ENCODE measurements around the gene ZNF180.
"Not testable (repeated sequence)": the region's sequence is repeated elsewhere in the genome, so short reads cannot be mapped to it uniquely, and the experiment has no call there.

Gene ZNF180

GRCh38 chr19:44499559-44499958, 763 bp downstream of the ZNF180 start:
- H3K4me3 ChIP-seq (ENCODE audit: low read length in 2 of 2): peak overlapping the region; percentile 74 to 99
- peak overlapping the region; percentile 76 to 81 for H3K9ac ChIP-seq (ENCODE audit: low read depth in 1 of 2, low read length in 2 of 2)
- peaks cover 19 to 30% of the 10 kb centered on the region in 2 donors for H3K36me3 ChIP-seq (ENCODE audit: control insufficient read depth in 2 of 2, insufficient read depth in 2 of 2, low read length in 2 of 2)
- peaks cover 17 to 38% of the 10 kb centered on the region in 2 donors for H3K9me3 ChIP-seq (ENCODE audit: control insufficient read depth in 2 of 2, low read length in 2 of 2)
- H3K27me3 ChIP-seq (ENCODE audit: control insufficient read depth in 2 of 2, insufficient read depth in 2 of 2, low read length in 2 of 2): no peaks in the 10 kb centered on the region
- peak overlapping the region in 1 of 2 donors; percentile 94 for H3K27ac ChIP-seq (ENCODE audit: low read depth in 2 of 2, low read length in 2 of 2)
- H3K4me1 ChIP-seq (ENCODE audit: control insufficient read depth in 2 of 2, insufficient read depth in 2 of 2, low read length in 2 of 2): peaks cover 7 to 10% of the 10 kb centered on the region in 2 donors

- no peak overlapping the region for H3K27ac ChIP-seq (ENCODE audit: low read depth in 2 of 2, low read length in 2 of 2)
- peaks cover 19 to 36% of the 10 kb centered on the region in 2 donors for H3K36me3 ChIP-seq (ENCODE audit: control insufficient read depth in 2 of 2, insufficient read depth in 2 of 2, low read length in 2 of 2)
- H3K27me3 ChIP-seq (ENCODE audit: control insufficient read depth in 2 of 2, insufficient read depth in 2 of 2, low read length in 2 of 2): no peaks in the 10 kb centered on the region
- no peak overlapping the region for H3K9ac ChIP-seq (ENCODE audit: low read depth in 1 of 2, low read length in 2 of 2)
- peaks cover 7 to 10% of the 10 kb centered on the region in 2 donors for H3K4me1 ChIP-seq (ENCODE audit: control insufficient read depth in 2 of 2, insufficient read depth in 2 of 2, low read length in 2 of 2)
- H3K4me3 ChIP-seq (ENCODE audit: low read length in 2 of 2): peak overlapping the region; percentile 74 to 99
- H3K9me3 ChIP-seq (ENCODE audit: control insufficient read depth in 2 of 2, low read length in 2 of 2): peaks cover 20 to 42% of the 10 kb centered on the region in 2 donors
Observed at GRCh38 chr19:44498988-44499387, 1.3 kb downstream of the ZNF180 start.

GRCh38 chr19:44496711-44497110, 3.6 kb downstream of the ZNF180 start:
- no peaks in the 10 kb centered on the region for H3K27me3 ChIP-seq (ENCODE audit: control insufficient read depth in 2 of 2, insufficient read depth in 2 of 2, low read length in 2 of 2)
- H3K27ac ChIP-seq (ENCODE audit: low read depth in 2 of 2, low read length in 2 of 2): no peak overlapping the region
- H3K36me3 ChIP-seq (ENCODE audit: control insufficient read depth in 2 of 2, insufficient read depth in 2 of 2, low read length in 2 of 2): peaks cover 39 to 58% of the 10 kb centered on the region in 2 donors
- no peak overlapping the region for H3K4me3 ChIP-seq (ENCODE audit: low read length in 2 of 2)
- H3K9me3 ChIP-seq (ENCODE audit: control insufficient read depth in 2 of 2, low read length in 2 of 2): peaks cover 40 to 64% of the 10 kb centered on the region in 2 donors
- H3K4me1 ChIP-seq (ENCODE audit: control insufficient read depth in 2 of 2, insufficient read depth in 2 of 2, low read length in 2 of 2): peaks cover 7 to 10% of the 10 kb centered on the region in 2 donors
- H3K9ac ChIP-seq (ENCODE audit: low read depth in 1 of 2, low read length in 2 of 2): no peak overlapping the region

DNA sequence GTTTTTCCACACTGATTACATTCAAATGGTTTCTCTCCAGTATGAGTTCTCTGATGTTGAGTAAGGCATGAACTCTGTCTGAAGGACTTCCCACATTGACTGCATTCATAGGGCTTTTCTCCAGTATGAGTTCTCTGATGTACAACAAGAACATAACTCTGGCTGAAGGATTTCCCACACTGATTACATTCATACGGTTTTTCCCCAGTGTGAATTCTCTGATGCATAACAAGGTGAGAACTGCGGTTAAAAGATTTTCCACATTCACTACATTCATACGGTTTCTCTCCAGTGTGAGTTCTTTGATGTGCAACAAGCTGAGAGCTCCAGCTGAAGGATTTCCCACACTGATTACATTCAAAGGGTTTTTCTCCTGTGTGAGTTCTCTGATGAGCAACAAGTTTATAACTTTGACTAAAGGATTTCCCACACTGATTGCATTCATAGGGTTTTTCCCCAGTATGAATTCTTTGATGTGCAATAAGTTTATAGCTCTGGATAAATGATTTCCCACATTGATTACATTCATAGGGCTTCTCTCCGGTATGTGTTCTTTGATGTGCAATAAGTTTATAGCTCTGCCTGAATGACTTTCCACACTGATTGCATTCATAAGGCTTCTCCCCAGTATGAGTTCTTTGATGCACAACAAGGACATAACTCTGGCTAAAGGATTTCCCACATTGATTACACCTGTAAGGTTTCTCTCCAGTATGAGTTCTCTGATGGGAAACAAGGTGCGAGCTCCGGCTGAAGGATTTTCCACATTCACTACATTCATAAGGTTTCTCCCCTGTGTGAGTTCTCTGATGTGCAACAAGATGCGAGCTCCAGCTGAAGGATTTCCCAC, 23.5 kb downstream of the ZNF180 start:
- Histone ChIP-seq H3K4me3 (ENCODE audit: low read length in 2 of 2) (peak overlapping the region; percentile 16 to 22), H3K27me3 (ENCODE audit: control insufficient read depth in 2 of 2, insufficient read depth in 2 of 2, low read length in 2 of 2) (no peaks in the 10 kb centered on the region), H3K36me3 (ENCODE audit: control insufficient read depth in 2 of 2, insufficient read depth in 2 of 2, low read length in 2 of 2) (peaks cover 50 to 52% of the 10 kb centered on the region in 2 donors), H3K9ac (ENCODE audit: low read depth in 1 of 2, low read length in 2 of 2) (no peak overlapping the region), H3K27ac (ENCODE audit: low read depth in 2 of 2, low read length in 2 of 2) (no peak overlapping the region), H3K4me1 (ENCODE audit: control insufficient read depth in 2 of 2, insufficient read depth in 2 of 2, low read length in 2 of 2) (no peaks in the 10 kb centered on the region), H3K9me3 (ENCODE audit: control insufficient read depth in 2 of 2, low read length in 2 of 2) (peaks cover 91 to 92% of the 10 kb centered on the region in 2 donors)

DNA sequence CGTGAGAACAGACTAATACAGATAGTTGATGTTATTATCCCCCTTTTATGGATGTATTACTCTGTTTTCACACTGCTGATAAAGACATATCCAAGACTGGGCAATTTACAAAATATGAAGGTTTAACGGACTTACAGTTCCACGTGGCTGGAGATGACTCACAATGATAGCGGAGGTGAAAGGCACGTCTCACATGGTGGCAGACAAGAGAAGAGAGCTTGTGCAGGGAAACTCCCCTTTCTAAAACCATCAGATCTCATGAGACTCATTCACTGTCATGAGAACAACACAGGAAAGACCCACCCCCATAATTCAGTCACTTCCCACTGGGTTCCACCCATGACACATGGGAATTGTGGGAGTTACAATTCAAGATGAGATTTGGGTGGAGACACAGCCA, 31.6 kb downstream of the ZNF180 start:
- not testable (repeated sequence) for H3K36me3 ChIP-seq (ENCODE audit: control insufficient read depth in 2 of 2, insufficient read depth in 2 of 2, low read length in 2 of 2); H3K4me1 ChIP-seq (ENCODE audit: control insufficient read depth in 2 of 2, insufficient read depth in 2 of 2, low read length in 2 of 2); H3K27ac ChIP-seq (ENCODE audit: low read depth in 2 of 2, low read length in 2 of 2); H3K27me3 ChIP-seq (ENCODE audit: control insufficient read depth in 2 of 2, insufficient read depth in 2 of 2, low read length in 2 of 2); H3K9ac ChIP-seq (ENCODE audit: low read depth in 1 of 2, low read length in 2 of 2); H3K4me3 ChIP-seq (ENCODE audit: low read length in 2 of 2)
- peaks cover 29% of the 10 kb centered on the region in 2 donors for H3K9me3 ChIP-seq (ENCODE audit: control insufficient read depth in 2 of 2, low read length in 2 of 2)

- not testable (repeated sequence) for H3K27me3 ChIP-seq (ENCODE audit: control insufficient read depth in 2 of 2, insufficient read depth in 2 of 2, low read length in 2 of 2); H3K4me1 ChIP-seq (ENCODE audit: control insufficient read depth in 2 of 2, insufficient read depth in 2 of 2, low read length in 2 of 2); H3K9ac ChIP-seq (ENCODE audit: low read depth in 1 of 2, low read length in 2 of 2); H3K9me3 ChIP-seq (ENCODE audit: control insufficient read depth in 2 of 2, low read length in 2 of 2); H3K36me3 ChIP-seq (ENCODE audit: control insufficient read depth in 2 of 2, insufficient read depth in 2 of 2, low read length in 2 of 2); H3K4me3 ChIP-seq (ENCODE audit: low read length in 2 of 2); H3K27ac ChIP-seq (ENCODE audit: low read depth in 2 of 2, low read length in 2 of 2)
Observed at GRCh38 chr19:44462600-44463286, 37.6 kb downstream of the ZNF180 start.

- H3K27me3 ChIP-seq (ENCODE audit: control insufficient read depth in 2 of 2, insufficient read depth in 2 of 2, low read length in 2 of 2); H3K27ac ChIP-seq (ENCODE audit: low read depth in 2 of 2, low read length in 2 of 2); H3K4me3 ChIP-seq (ENCODE audit: low read length in 2 of 2); H3K9ac ChIP-seq (ENCODE audit: low read depth in 1 of 2, low read length in 2 of 2); H3K4me1 ChIP-seq (ENCODE audit: control insufficient read depth in 2 of 2, insufficient read depth in 2 of 2, low read length in 2 of 2); H3K36me3 ChIP-seq (ENCODE audit: control insufficient read depth in 2 of 2, insufficient read depth in 2 of 2, low read length in 2 of 2): not testable (repeated sequence)
- peaks cover 0 to 16% of the 10 kb centered on the region in 2 donors for H3K9me3 ChIP-seq (ENCODE audit: control insufficient read depth in 2 of 2, low read length in 2 of 2)
Observed at GRCh38 chr19:44456016-44456415, 44.3 kb downstream of the ZNF180 start.

DNA sequence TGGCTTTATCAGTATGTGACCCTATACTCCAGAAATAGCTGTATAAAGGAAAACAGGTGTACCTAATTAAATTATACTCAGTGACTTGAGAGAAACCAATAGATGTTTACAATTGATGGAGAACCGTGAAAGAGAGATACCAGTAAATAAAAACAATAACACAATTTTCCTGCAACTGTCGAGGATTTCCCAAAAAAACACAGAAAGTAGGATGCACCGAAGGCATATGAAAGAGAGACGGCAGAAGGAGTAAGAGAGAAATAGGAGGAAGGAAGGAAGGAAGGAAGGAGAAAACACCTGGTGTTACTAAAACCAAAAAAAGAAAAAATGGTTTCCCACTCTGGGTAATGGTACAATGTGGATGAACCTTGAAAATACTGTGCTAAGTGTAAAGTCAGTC, 45.2 kb downstream of the ZNF180 start:
- Histone ChIP-seq H3K9ac (ENCODE audit: low read depth in 1 of 2, low read length in 2 of 2) (no peak overlapping the region), H3K36me3 (ENCODE audit: control insufficient read depth in 2 of 2, insufficient read depth in 2 of 2, low read length in 2 of 2) (no peaks in the 10 kb centered on the region), H3K4me3 (ENCODE audit: low read length in 2 of 2) (no peak overlapping the region), H3K9me3 (ENCODE audit: control insufficient read depth in 2 of 2, low read length in 2 of 2) (peaks cover 4 to 16% of the 10 kb centered on the region in 2 donors), H3K4me1 (ENCODE audit: control insufficient read depth in 2 of 2, insufficient read depth in 2 of 2, low read length in 2 of 2) (no peaks in the 10 kb centered on the region), H3K27ac (ENCODE audit: low read depth in 2 of 2, low read length in 2 of 2) (no peak overlapping the region), H3K27me3 (ENCODE audit: control insufficient read depth in 2 of 2, insufficient read depth in 2 of 2, low read length in 2 of 2) (no peaks in the 10 kb centered on the region)

- H3K9me3 ChIP-seq (ENCODE audit: control insufficient read depth in 2 of 2, low read length in 2 of 2): peaks cover 12 to 27% of the 10 kb centered on the region in 2 donors
- H3K27me3 ChIP-seq (ENCODE audit: control insufficient read depth in 2 of 2, insufficient read depth in 2 of 2, low read length in 2 of 2): no peaks in the 10 kb centered on the region
- no peak overlapping the region for H3K27ac ChIP-seq (ENCODE audit: low read depth in 2 of 2, low read length in 2 of 2)
- H3K36me3 ChIP-seq (ENCODE audit: control insufficient read depth in 2 of 2, insufficient read depth in 2 of 2, low read length in 2 of 2): no peaks in the 10 kb centered on the region
- H3K9ac ChIP-seq (ENCODE audit: low read depth in 1 of 2, low read length in 2 of 2): no peak overlapping the region
- H3K4me1 ChIP-seq (ENCODE audit: control insufficient read depth in 2 of 2, insufficient read depth in 2 of 2, low read length in 2 of 2): no peaks in the 10 kb centered on the region
- H3K4me3 ChIP-seq (ENCODE audit: low read length in 2 of 2): no peak overlapping the region
Observed at GRCh38 chr19:44452367-44452766, 48.0 kb downstream of the ZNF180 start.

- Histone ChIP-seq H3K27ac (ENCODE audit: low read depth in 2 of 2, low read length in 2 of 2) (no peak overlapping the region), H3K27me3 (ENCODE audit: control insufficient read depth in 2 of 2, insufficient read depth in 2 of 2, low read length in 2 of 2) (no peaks in the 10 kb centered on the region), H3K9ac (ENCODE audit: low read depth in 1 of 2, low read length in 2 of 2) (no peak overlapping the region), H3K4me3 (ENCODE audit: low read length in 2 of 2) (no peak overlapping the region), H3K9me3 (ENCODE audit: control insufficient read depth in 2 of 2, low read length in 2 of 2) (peaks cover 13 to 23% of the 10 kb centered on the region in 2 donors), H3K4me1 (ENCODE audit: control insufficient read depth in 2 of 2, insufficient read depth in 2 of 2, low read length in 2 of 2) (no peaks in the 10 kb centered on the region), H3K36me3 (ENCODE audit: control insufficient read depth in 2 of 2, insufficient read depth in 2 of 2, low read length in 2 of 2) (no peaks in the 10 kb centered on the region)
Observed at GRCh38 chr19:44451687-44452086, 48.6 kb downstream of the ZNF180 start.
